Central memory CD8-positive, alpha-beta T cell (primary cell): Measurements from ENCODE around the gene CDK16.

Source experiments
- ATAC-seq: fragments of 150-1000 bp; cut with Tn5 transposase; replicated peaks from 2 replicates; pipeline ENCODE4 v1.10.0; 2022; ENCODE audit warnings: mild to moderate bottlenecking, moderate FRiP score, moderate number of reproducible peaks; ENCODE audit not compliant: poor library complexity, severe bottlenecking; ENCODE audit errors: extremely low read depth
- DNase-seq, 2 donors: peaks; one replicate each; pipeline ENCODE4 v3.0.0; 2021; ENCODE audit warnings: low spot score in 2 of 2
- H3K27ac Mint-ChIP-seq: one replicate; pipeline ENCODE4 v1.8.0; 2022; ENCODE audit warnings: low read depth, mild to moderate bottlenecking, moderate library complexity, mixed read lengths
- H3K27me3 Mint-ChIP-seq: one replicate; pipeline ENCODE4 v1.8.0; 2022; ENCODE audit warnings: mixed read lengths
- H3K36me3 Mint-ChIP-seq: one replicate; pipeline ENCODE4 v1.8.0; 2022; ENCODE audit warnings: mild to moderate bottlenecking, moderate library complexity, mixed read lengths; ENCODE audit not compliant: insufficient read depth
- H3K4me1 Mint-ChIP-seq: one replicate; pipeline ENCODE4 v1.8.0; 2022; ENCODE audit warnings: mixed read lengths
- H3K4me3 Mint-ChIP-seq: one replicate; pipeline ENCODE4 v1.8.0; 2022; ENCODE audit warnings: mild to moderate bottlenecking, moderate library complexity, mixed read lengths
- H3K9me3 Mint-ChIP-seq: one replicate; pipeline ENCODE4 v1.8.0; 2022; ENCODE audit warnings: mixed read lengths

Gene CDK16

GRCh38 chrX:47218280-47218919 lies at the start of gene CDK16:
Gene CDK16, plus strand, starts transcription at chrX:47218681. Its CDS starts 4,877 bp downstream, at chrX:47223558.
- Mint-ChIP-seq H3K27me3 (no peaks in the 10 kb centered on the region), H3K4me3 (peak within 1 kb of the TSS; percentile 91), H3K36me3 (peaks cover 30% of the 10 kb centered on the region), H3K4me1 (peaks cover 49% of the 10 kb centered on the region), H3K27ac (peak within 1 kb of the TSS; percentile 99), H3K9me3 (no peaks in the 10 kb centered on the region)
- DNase-seq (peak in 1 of 2 donors; percentile 52), ATAC-seq (peak; percentile 35)

DNA sequence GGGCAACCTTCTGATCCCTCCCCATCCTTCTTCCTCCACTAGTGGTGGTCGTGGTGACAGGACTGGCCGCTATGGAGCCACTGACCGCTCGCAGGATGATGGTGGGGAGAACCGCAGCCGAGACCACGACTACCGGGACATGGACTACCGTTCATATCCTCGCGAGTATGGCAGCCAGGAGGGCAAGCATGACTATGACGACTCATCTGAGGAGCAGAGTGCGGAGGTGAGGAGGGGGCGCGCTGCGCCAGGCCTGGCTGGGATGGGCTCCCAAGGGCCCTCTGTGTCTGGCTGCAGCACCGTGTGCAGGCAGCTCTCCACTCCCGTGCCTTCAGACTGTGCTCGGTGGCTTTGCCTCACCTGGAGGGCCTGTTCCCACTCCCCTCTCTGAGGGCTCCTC lies 49.2 kb upstream of the CDK16 start:
- no peak overlapping the region for H3K4me3 Mint-ChIP-seq
- peaks cover 14% of the 10 kb centered on the region for H3K36me3 Mint-ChIP-seq
- no peaks in the 10 kb centered on the region for H3K9me3 Mint-ChIP-seq
- no peaks in the 10 kb centered on the region for H3K4me1 Mint-ChIP-seq
- H3K27ac Mint-ChIP-seq = no peak overlapping the region
- DNase-seq (no peak), ATAC-seq (no peak)
- H3K27me3 Mint-ChIP-seq = no peaks in the 10 kb centered on the region

DNA sequence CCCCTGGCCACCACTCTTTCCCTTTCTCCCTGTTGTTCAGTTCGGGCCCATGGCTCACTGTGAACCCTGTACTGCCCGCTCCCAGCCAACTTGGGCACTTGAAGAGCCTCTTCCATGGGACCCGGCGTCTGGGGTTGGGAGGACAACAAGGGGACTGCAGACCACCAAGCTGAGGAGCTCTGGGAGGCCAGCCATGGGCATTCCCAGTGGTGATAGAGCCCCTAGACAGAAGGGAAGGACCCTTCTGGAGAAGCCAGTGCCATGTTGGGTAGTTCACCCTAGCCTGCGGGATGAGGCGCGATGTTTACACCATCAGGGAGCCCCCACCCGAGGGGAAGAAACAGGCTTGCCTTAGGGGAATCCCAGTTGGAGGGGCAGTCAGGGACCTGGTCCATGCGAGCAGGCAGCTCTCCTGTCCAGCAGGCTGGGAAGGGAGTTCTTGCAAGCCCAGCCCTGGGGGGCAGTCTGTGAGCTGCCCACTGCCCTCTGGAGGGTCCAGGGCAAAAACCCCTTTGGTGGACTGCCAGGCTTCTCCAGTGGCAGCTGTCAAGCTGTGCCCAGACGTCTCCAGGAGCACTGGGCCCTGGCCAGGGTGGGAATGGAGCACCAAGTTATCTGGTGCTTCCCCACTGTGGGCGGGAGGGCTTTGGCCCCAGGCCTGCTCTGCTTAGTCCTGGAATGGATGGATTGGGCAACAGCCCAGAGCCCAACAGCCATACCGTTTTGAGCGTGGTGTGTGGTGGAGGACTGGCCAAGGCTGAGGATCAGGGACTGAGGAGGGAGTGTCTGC lies 48.6 kb upstream of the CDK16 start:
- no peak overlapping the region for H3K27ac Mint-ChIP-seq
- H3K4me3 Mint-ChIP-seq = no peak overlapping the region
- H3K4me1 Mint-ChIP-seq = no peaks in the 10 kb centered on the region
- peaks cover 15% of the 10 kb centered on the region for H3K36me3 Mint-ChIP-seq
- ATAC-seq (no peak), DNase-seq (no peak)
- no peaks in the 10 kb centered on the region for H3K9me3 Mint-ChIP-seq
- H3K27me3 Mint-ChIP-seq = no peaks in the 10 kb centered on the region

GRCh38 chrX:47170861-47171692 lies 47.4 kb upstream of the CDK16 start:
- H3K27me3 Mint-ChIP-seq = no peaks in the 10 kb centered on the region
- no peak overlapping the region for H3K4me3 Mint-ChIP-seq
- ATAC-seq = no peak
- H3K9me3 Mint-ChIP-seq = no peaks in the 10 kb centered on the region
- H3K27ac Mint-ChIP-seq = no peak overlapping the region
- no peaks in the 10 kb centered on the region for H3K4me1 Mint-ChIP-seq
- no peak for DNase-seq
- H3K36me3 Mint-ChIP-seq = peaks cover 16% of the 10 kb centered on the region

DNA sequence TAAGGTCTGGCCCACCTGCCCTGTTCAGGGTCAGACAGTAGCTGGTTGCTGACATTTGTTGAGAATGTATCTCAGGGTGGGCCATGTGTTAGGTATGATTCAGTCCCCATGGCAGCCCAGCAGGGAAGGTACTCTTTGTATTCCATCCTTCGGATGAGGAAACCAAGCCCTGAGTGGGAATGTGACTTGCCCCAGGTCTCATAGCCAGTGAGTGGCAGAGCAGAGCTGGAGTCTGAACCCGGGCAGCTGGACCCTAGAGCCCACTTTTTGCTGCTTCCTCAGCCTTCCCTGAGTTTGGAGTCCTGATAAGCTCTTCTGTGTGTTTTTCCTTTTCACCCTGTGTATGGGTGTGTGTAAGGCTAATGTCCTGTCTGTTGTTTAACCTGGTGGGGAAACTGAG lies 46.5 kb upstream of the CDK16 start:
- H3K4me1 Mint-ChIP-seq = no peaks in the 10 kb centered on the region
- no peak for ATAC-seq
- H3K9me3 Mint-ChIP-seq = no peaks in the 10 kb centered on the region
- no peak for DNase-seq
- peaks cover 22% of the 10 kb centered on the region for H3K36me3 Mint-ChIP-seq
- no peaks in the 10 kb centered on the region for H3K27me3 Mint-ChIP-seq
- H3K27ac Mint-ChIP-seq = no peak overlapping the region
- no peak overlapping the region for H3K4me3 Mint-ChIP-seq

GRCh38 chrX:47172549-47172948 lies 45.9 kb upstream of the CDK16 start:
- no peaks in the 10 kb centered on the region for H3K4me1 Mint-ChIP-seq
- no peak for DNase-seq
- no peak overlapping the region for H3K4me3 Mint-ChIP-seq
- H3K36me3 Mint-ChIP-seq = peaks cover 21% of the 10 kb centered on the region
- ATAC-seq = no peak
- no peaks in the 10 kb centered on the region for H3K27me3 Mint-ChIP-seq
- no peak overlapping the region for H3K27ac Mint-ChIP-seq
- H3K9me3 Mint-ChIP-seq = no peaks in the 10 kb centered on the region

DNA sequence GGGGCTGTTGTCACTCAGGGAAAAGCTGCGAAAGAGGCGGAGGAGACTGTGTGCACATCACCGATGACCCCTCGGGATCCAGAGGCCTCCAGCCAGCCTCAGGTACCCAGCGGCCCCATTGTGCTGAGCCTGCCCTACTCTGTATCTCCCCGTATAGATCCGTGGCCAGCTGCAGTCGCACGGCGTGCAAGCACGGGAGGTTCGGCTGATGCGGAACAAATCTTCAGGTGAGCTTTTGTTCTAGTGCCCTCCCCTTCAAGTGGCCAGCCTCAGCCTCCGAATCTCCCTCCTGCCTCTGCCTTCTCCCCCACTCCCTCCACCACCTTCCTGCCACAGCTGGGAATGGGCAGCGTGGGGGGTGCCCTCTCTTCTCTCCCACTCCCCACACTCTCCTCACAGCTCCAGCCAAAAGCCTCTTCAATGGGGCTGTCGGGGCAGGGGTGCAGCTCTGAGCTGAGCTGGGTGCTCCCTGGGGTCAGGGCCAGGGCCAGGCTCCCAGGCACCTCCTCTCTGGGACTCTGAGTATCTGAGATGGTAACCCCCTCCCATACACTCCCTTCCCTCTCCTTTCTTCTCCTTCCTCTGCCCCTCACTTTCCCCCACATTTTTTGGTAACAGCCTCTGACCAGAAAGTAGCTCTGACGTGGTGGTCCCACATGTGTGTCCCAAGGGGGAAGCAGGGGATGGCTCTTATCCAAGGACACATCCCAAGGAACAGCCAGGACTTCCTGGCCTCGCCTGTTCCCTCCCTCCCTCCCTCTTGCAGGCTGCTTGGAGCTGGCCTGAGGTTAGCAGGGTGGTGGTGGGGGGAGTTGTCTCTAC lies 45.3 kb upstream of the CDK16 start:
- Mint-ChIP-seq H3K27ac (peak overlapping the region; percentile 67), H3K27me3 (no peaks in the 10 kb centered on the region), H3K4me3 (no peak overlapping the region), H3K9me3 (no peaks in the 10 kb centered on the region), H3K36me3 (peaks cover 27% of the 10 kb centered on the region), H3K4me1 (no peaks in the 10 kb centered on the region)
- DNase-seq = no peak
- no peak for ATAC-seq

- no peak for DNase-seq
- no peak overlapping the region for H3K4me3 Mint-ChIP-seq
- ATAC-seq = no peak
- no peaks in the 10 kb centered on the region for H3K27me3 Mint-ChIP-seq
- peaks cover 26% of the 10 kb centered on the region for H3K36me3 Mint-ChIP-seq
- H3K4me1 Mint-ChIP-seq = no peaks in the 10 kb centered on the region
- H3K27ac Mint-ChIP-seq = peak overlapping the region; percentile 67
- H3K9me3 Mint-ChIP-seq = no peaks in the 10 kb centered on the region
Observed at GRCh38 chrX:47174376-47174775, 44.1 kb upstream of the CDK16 start.

DNA sequence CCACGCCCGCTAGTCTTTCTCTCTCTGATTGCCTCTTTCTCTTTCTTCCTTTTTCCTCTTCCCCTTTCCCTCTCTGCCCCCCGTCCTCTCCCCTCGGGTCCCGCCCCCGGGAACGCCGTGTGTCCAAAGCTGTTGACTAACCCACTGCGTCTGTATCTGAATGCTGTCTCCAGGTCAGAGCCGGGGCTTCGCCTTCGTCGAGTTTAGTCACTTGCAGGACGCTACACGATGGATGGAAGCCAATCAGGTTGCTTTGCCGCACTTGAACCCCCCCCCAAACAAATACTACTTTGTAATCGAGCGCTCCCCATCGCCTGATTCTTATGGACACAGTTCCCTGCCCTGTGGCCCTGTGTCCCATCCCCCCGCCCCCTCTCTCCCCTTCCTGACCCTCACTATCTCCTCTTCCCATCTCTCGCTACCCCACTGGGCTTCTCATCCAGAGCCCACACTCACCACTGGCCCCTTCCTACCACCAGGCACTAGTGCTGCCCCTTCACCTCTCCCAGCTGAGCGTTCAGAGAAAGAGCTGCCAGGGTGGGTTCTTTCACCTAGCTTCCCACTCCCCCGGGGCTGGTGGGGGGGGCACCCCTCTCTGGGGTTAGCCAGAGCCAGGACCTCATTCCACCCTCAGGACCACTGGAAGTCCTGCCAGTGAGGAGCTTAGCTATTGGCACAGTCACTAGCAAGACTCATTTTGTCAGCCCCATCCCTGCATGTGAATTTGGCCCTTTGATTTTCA lies 43.5 kb upstream of the CDK16 start:
- no peak overlapping the region for H3K4me3 Mint-ChIP-seq

GRCh38 chrX:47175588-47175980 lies 42.9 kb upstream of the CDK16 start:
- no peak for DNase-seq

More for the DNA sequence above, 43.5 kb upstream of the CDK16 start:
- no peak for ATAC-seq
- no peak for DNase-seq
- Mint-ChIP-seq H3K36me3 (peaks cover 26% of the 10 kb centered on the region), H3K4me1 (no peaks in the 10 kb centered on the region), H3K27me3 (no peaks in the 10 kb centered on the region), H3K9me3 (no peaks in the 10 kb centered on the region), H3K27ac (no peak overlapping the region)

GRCh38 chrX:47176101-47176740 lies 42.3 kb upstream of the CDK16 start:
- ATAC-seq (no peak), DNase-seq (no peak)
- H3K27ac Mint-ChIP-seq = no peak overlapping the region
- H3K4me1 Mint-ChIP-seq = no peaks in the 10 kb centered on the region
- no peaks in the 10 kb centered on the region for H3K27me3 Mint-ChIP-seq
- H3K4me3 Mint-ChIP-seq = no peak overlapping the region
- no peaks in the 10 kb centered on the region for H3K9me3 Mint-ChIP-seq
- peaks cover 30% of the 10 kb centered on the region for H3K36me3 Mint-ChIP-seq

More at GRCh38 chrX:47175588-47175980, 42.9 kb upstream of the CDK16 start:
- H3K36me3 Mint-ChIP-seq = peaks cover 28% of the 10 kb centered on the region
- H3K4me3 Mint-ChIP-seq = no peak overlapping the region
- no peaks in the 10 kb centered on the region for H3K9me3 Mint-ChIP-seq
- H3K4me1 Mint-ChIP-seq = no peaks in the 10 kb centered on the region
- no peak overlapping the region for H3K27ac Mint-ChIP-seq
- no peak for ATAC-seq
- H3K27me3 Mint-ChIP-seq = no peaks in the 10 kb centered on the region
